Mesothelial cell of epicardium (in vitro differentiated cells): ENCODE data around the gene ADAMTS7. TPM values are rescaled to one million over a fixed set of nuclear protein-coding genes. Genes with fewer than 3 reads are reported as not detected.

Source experiments
- DNase-seq, 2 experiments: peaks; one replicate each; pipeline ENCODE4 v3.0.0; 2021; ENCODE audit warnings: low spot score in 2 of 2; ENCODE audit not compliant: unreplicated experiment in 2 of 2
- H3K27ac Mint-ChIP-seq: 2 replicates; pipeline ENCODE4 v1.8.0; 2021; ENCODE audit warnings: mixed read lengths
- H3K27me3 Mint-ChIP-seq: 2 replicates; pipeline ENCODE4 v1.8.0; 2021; ENCODE audit warnings: low read depth, mixed read lengths
- H3K36me3 Mint-ChIP-seq: 2 replicates; pipeline ENCODE4 v1.8.0; 2021; ENCODE audit warnings: mixed read lengths
- H3K4me1 Mint-ChIP-seq: 2 replicates; pipeline ENCODE4 v1.8.0; 2021; ENCODE audit warnings: mixed read lengths
- H3K4me3 Mint-ChIP-seq: 2 replicates; pipeline ENCODE4 v1.8.0; 2021; ENCODE audit warnings: mild to moderate bottlenecking, moderate library complexity, mixed read lengths
- H3K9me3 Mint-ChIP-seq: 2 replicates; pipeline ENCODE4 v1.8.0; 2021; ENCODE audit warnings: mixed read lengths
- CTCF ChIP-seq: fragments of 200-600 bp; sonication (generic); IDR thresholded peaks from one replicate; pipeline ENCODE4 v1.5.0; 2021; ENCODE audit warnings: antibody characterized with exemption; ENCODE audit not compliant: unreplicated experiment
- total RNA-seq: library from RNA; stranded (reverse); gene quantifications from 3 replicates; pipeline ENCODE4 v1.2.1, GENCODE V29; 2021

The ADAMTS7 gene
- total RNA-seq, 1 donor from 2014 or later, result 101 TPM

GRCh38 chr15:78822514-78822913 is 11.2 kb upstream of the ADAMTS7 start:
- H3K9me3 Mint-ChIP-seq, result peaks cover 4% of the 10 kb centered on the region
- H3K36me3 Mint-ChIP-seq, result no peaks in the 10 kb centered on the region
- no peak for TF ChIP-seq CTCF
- H3K4me1 Mint-ChIP-seq, result peaks cover 5% of the 10 kb centered on the region
- H3K4me3 Mint-ChIP-seq, result no peak overlapping the region
- H3K27ac Mint-ChIP-seq, result no peak overlapping the region
- H3K27me3 Mint-ChIP-seq, result no peaks in the 10 kb centered on the region
- DNase-seq, result no peak

GRCh38 chr15:78811825-78812183 is 540 bp upstream of the ADAMTS7 start:
- TF ChIP-seq CTCF, result no peak
- DNase-seq, result peak in 1 of 2 experiments; percentile 47
- H3K9me3 Mint-ChIP-seq, result no peaks in the 10 kb centered on the region
- H3K4me3 Mint-ChIP-seq, result peak overlapping the region; percentile 73
- peaks cover 5% of the 10 kb centered on the region for H3K27me3 Mint-ChIP-seq
- H3K36me3 Mint-ChIP-seq, result no peaks in the 10 kb centered on the region
- peaks cover 20% of the 10 kb centered on the region for H3K4me1 Mint-ChIP-seq
- peak overlapping the region; percentile 90 for H3K27ac Mint-ChIP-seq

GRCh38 chr15:78810362-78811123 is 721 bp downstream of the ADAMTS7 start:
- H3K4me3 Mint-ChIP-seq, result peak overlapping the region; percentile 90
- H3K27me3 Mint-ChIP-seq, result peaks cover 5% of the 10 kb centered on the region
- H3K4me1 Mint-ChIP-seq, result peaks cover 20% of the 10 kb centered on the region
- DNase-seq, result peak in 1 of 2 experiments; percentile 73
- no peaks in the 10 kb centered on the region for H3K36me3 Mint-ChIP-seq
- no peak for TF ChIP-seq CTCF
- no peaks in the 10 kb centered on the region for H3K9me3 Mint-ChIP-seq
- peak overlapping the region; percentile 90 for H3K27ac Mint-ChIP-seq

GRCh38 chr15:78810003-78810361 is 1.3 kb downstream of the ADAMTS7 start:
- Mint-ChIP-seq H3K27ac (peak overlapping the region; percentile 36), H3K4me1 (peaks cover 20% of the 10 kb centered on the region)

GRCh38 chr15:78808550-78808949 is 2.7 kb downstream of the ADAMTS7 start:
- H3K4me1 Mint-ChIP-seq, result peaks cover 20% of the 10 kb centered on the region
- no peak for DNase-seq
- H3K4me3 Mint-ChIP-seq, result no peak overlapping the region
- H3K36me3 Mint-ChIP-seq, result no peaks in the 10 kb centered on the region
- peak; percentile 33 for TF ChIP-seq CTCF
- no peaks in the 10 kb centered on the region for H3K9me3 Mint-ChIP-seq
- peaks cover 5% of the 10 kb centered on the region for H3K27me3 Mint-ChIP-seq
- no peak overlapping the region for H3K27ac Mint-ChIP-seq

More at GRCh38 chr15:78810003-78810361, 1.3 kb downstream of the ADAMTS7 start:
- TF ChIP-seq CTCF, result no peak
- H3K9me3 Mint-ChIP-seq, result no peaks in the 10 kb centered on the region
- peaks cover 5% of the 10 kb centered on the region for H3K27me3 Mint-ChIP-seq
- no peak for DNase-seq
- H3K36me3 Mint-ChIP-seq, result no peaks in the 10 kb centered on the region
- H3K4me3 Mint-ChIP-seq, result peak overlapping the region; percentile 90

GRCh38 chr15:78807359-78807758 is 3.9 kb downstream of the ADAMTS7 start:
- peaks cover 15% of the 10 kb centered on the region for H3K4me1 Mint-ChIP-seq
- no peak overlapping the region for H3K27ac Mint-ChIP-seq
- H3K9me3 Mint-ChIP-seq, result no peaks in the 10 kb centered on the region
- TF ChIP-seq CTCF, result no peak
- DNase-seq, result no peak
- peaks cover 5% of the 10 kb centered on the region for H3K27me3 Mint-ChIP-seq
- H3K4me3 Mint-ChIP-seq, result no peak overlapping the region
- no peaks in the 10 kb centered on the region for H3K36me3 Mint-ChIP-seq
